ENCODE results near the gene C16orf92. TPM values are rescaled to one million over a fixed set of nuclear protein-coding genes. Genes with fewer than 3 reads are reported as not detected.

The C16orf92 gene
- total RNA-seq, 1 experiment from 2014 or later: not detected

GRCh38 chr16:29987371-29988085 lies 35.5 kb upstream of the C16orf92 start:
- H3K36me3 ChIP-seq (ENCODE audit: control insufficient read depth in 1 of 2, insufficient read depth in 2 of 2, low read length in 2 of 2): peaks cover 47 to 55% of the 10 kb centered on the region in 2 experiments
- no TSS peak for BruUV-seq (replicated peaks)
- DNase-seq (ENCODE audit: low read depth, low spot score): no peak
- ChIA-PET POLR2A (interaction anchor here (2.0 kb wide), 1 partner anchor 14 kb away, joined by 9 read pairs; the partner anchor contains the start of gene TAOK2), RAD21 (ENCODE audit: low non-redundant PET in 1 of 2, low total read pairs in 2 of 2, uncharacterized antibody in 2 of 2, unreplicated experiment in 2 of 2) (interaction anchor here in 1 of 2 experiments (0.7 kb wide), 1 partner anchor 136 kb away, joined by 4 read pairs; no protein-coding TSS in a partner anchor), CTCF (no interaction called here)
- H4K20me1 ChIP-seq (ENCODE audit: insufficient read depth): no peaks in the 10 kb centered on the region
- H3K4me1 ChIP-seq (ENCODE audit: control insufficient read depth in 1 of 2, insufficient read depth in 2 of 2, low read length in 2 of 2): no peaks in the 10 kb centered on the region
- TF ChIP-seq YY1 (IDR thresholded peaks at IDR 0.05; ENCODE audit: extremely low read depth, insufficient replicate concordance, low read depth, low read length) (no peak), ZFX (IDR thresholded peaks at IDR 0.05) (no peak)
- H3K4me3 ChIP-seq (replicated peaks in 1 of 2; ENCODE audit: low read depth in 1 of 2, low read length in 2 of 2): no peak overlapping the region
- ATAC-seq: no peak; the same call in 1 of the 2 replicates
- H3K9me2 ChIP-seq (ENCODE audit: insufficient read depth): no peaks in the 10 kb centered on the region
- no peak overlapping the region for H3K27ac ChIP-seq (ENCODE audit: low read depth, low read length)
- no peak overlapping the region for H3K4me2 ChIP-seq (ENCODE audit: low read length)
- H2AFZ ChIP-seq (ENCODE audit: low read depth, low read length, poor library complexity, severe bottlenecking): no peak overlapping the region
- no peaks in the 10 kb centered on the region for H3K79me2 ChIP-seq (ENCODE audit: insufficient read depth, low read length)
- intact Hi-C loops (cut with micrococcal nuclease): no loop called here
- H3K9ac ChIP-seq (ENCODE audit: low read length): no peak overlapping the region
- H3K9me3 ChIP-seq (ENCODE audit: control insufficient read depth in 1 of 2, insufficient read depth in 1 of 2, low read depth in 1 of 2, low read length in 2 of 2): no peaks in the 10 kb centered on the region
- no peaks in the 10 kb centered on the region for H3K27me3 ChIP-seq (ENCODE audit: insufficient read depth, low read length)

- CTCF ChIA-PET: interaction anchor here (0.6 kb wide), 1 partner anchor 291 kb away, joined by 3 read pairs; no protein-coding TSS in a partner anchor
- TF ChIP-seq CEBPB (IDR thresholded peaks at IDR 0.05; ENCODE audit: low read depth) (no peak), SIN3A (IDR thresholded peaks at IDR 0.05; ENCODE audit: low read depth) (no peak), TCF7L2 (IDR thresholded peaks at IDR 0.05; ENCODE audit: borderline replicate concordance, extremely low read depth, insufficient read depth, insufficient read length) (no peak), EGR1 (IDR thresholded peaks at IDR 0.05; ENCODE audit: low read depth) (no peak), POLR2A (IDR thresholded peaks at IDR 0.05; ENCODE audit: borderline replicate concordance, extremely low read depth, insufficient read depth, insufficient read length) (no peak), ZNF274 (IDR thresholded peaks at IDR 0.05; ENCODE audit: low read depth, low read length) (no peak), YY1 (IDR thresholded peaks at IDR 0.05; ENCODE audit: extremely low read depth, insufficient replicate concordance, low read depth, low read length) (no peak), ZBTB33 (IDR thresholded peaks at IDR 0.05; ENCODE audit: extremely low read depth, insufficient replicate concordance, low read length) (no peak), POLR2AphosphoS5 (IDR thresholded peaks at IDR 0.05; ENCODE audit: low read depth, low read length) (no peak), SRF (IDR thresholded peaks at IDR 0.05; ENCODE audit: low read depth) (no peak), JUND (IDR thresholded peaks at IDR 0.05) (no peak), EZH2phosphoT487 (IDR thresholded peaks at IDR 0.05; ENCODE audit: borderline replicate concordance) (no peak), RAD21 (IDR thresholded peaks at IDR 0.05; ENCODE audit: low read depth) (no peak)
- TF ChIP-seq, protein P1, sequence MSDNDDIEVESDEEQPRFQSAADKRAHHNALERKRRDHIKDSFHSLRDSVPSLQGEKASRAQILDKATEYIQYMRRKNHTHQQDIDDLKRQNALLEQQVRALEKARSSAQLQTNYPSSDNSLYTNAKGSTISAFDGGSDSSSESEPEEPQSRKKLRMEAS (IDR thresholded peaks at IDR 0.05): no peak
These were observed 34.5 kb upstream of the C16orf92 start for GRCh38 chr16:29988346-29989075.

More at GRCh38 chr16:29988346-29989075, 34.5 kb upstream of the C16orf92 start:
- no peak for ATAC-seq
- no peaks in the 10 kb centered on the region for H3K9me2 ChIP-seq (ENCODE audit: insufficient read depth)
- H3K4me3 ChIP-seq (replicated peaks in 1 of 2; ENCODE audit: low read depth in 1 of 2, low read length in 2 of 2): no peak overlapping the region
- H3K27me3 ChIP-seq (ENCODE audit: insufficient read depth, low read length): no peaks in the 10 kb centered on the region
- H3K36me3 ChIP-seq (ENCODE audit: control insufficient read depth in 1 of 2, insufficient read depth in 2 of 2, low read length in 2 of 2): peaks cover 47% of the 10 kb centered on the region in 2 experiments
- RAD21 ChIA-PET (ENCODE audit: low non-redundant PET in 1 of 2, low total read pairs in 2 of 2, uncharacterized antibody in 2 of 2, unreplicated experiment in 2 of 2): no interaction called here
- intact Hi-C loops (cut with micrococcal nuclease): no loop called here
- POLR2A ChIA-PET: no interaction called here
- H3K79me2 ChIP-seq (ENCODE audit: insufficient read depth, low read length): no peaks in the 10 kb centered on the region
- no peaks in the 10 kb centered on the region for H3K4me1 ChIP-seq (ENCODE audit: control insufficient read depth in 1 of 2, insufficient read depth in 2 of 2, low read length in 2 of 2)
- no peaks in the 10 kb centered on the region for H3K9me3 ChIP-seq (ENCODE audit: control insufficient read depth in 1 of 2, insufficient read depth in 1 of 2, low read depth in 1 of 2, low read length in 2 of 2)
- no peak overlapping the region for H3K9ac ChIP-seq (ENCODE audit: low read length)
- no peaks in the 10 kb centered on the region for H4K20me1 ChIP-seq (ENCODE audit: insufficient read depth)
- no peak overlapping the region for H3K4me2 ChIP-seq (ENCODE audit: low read length)
- 0 out of 2 replicates have a peak overlapping the region, but pooled peaks have one; percentile 11 for H3K27ac ChIP-seq (ENCODE audit: low read depth, low read length)
- no TSS peak for BruUV-seq (replicated peaks)
- no peak for DNase-seq (ENCODE audit: low read depth, low spot score)
- no peak overlapping the region for H2AFZ ChIP-seq (ENCODE audit: low read depth, low read length, poor library complexity, severe bottlenecking)
